Suppressor macrophage (primary cell): ENCODE results near the gene ARL4D.
"Not testable (repeated sequence)": the region's sequence is repeated elsewhere in the genome, so short reads cannot be mapped to it uniquely, and the experiment has no call there.

Experiments used
- DNase-seq, 4 experiments: peaks; one replicate each; pipeline ENCODE4 v3.0.0-alpha.2; 2020 to 2022

ARL4D gene

GRCh38 chr17:43395165-43395564 is 3.6 kb upstream of the ARL4D start:
- no peak for DNase-seq

DNA sequence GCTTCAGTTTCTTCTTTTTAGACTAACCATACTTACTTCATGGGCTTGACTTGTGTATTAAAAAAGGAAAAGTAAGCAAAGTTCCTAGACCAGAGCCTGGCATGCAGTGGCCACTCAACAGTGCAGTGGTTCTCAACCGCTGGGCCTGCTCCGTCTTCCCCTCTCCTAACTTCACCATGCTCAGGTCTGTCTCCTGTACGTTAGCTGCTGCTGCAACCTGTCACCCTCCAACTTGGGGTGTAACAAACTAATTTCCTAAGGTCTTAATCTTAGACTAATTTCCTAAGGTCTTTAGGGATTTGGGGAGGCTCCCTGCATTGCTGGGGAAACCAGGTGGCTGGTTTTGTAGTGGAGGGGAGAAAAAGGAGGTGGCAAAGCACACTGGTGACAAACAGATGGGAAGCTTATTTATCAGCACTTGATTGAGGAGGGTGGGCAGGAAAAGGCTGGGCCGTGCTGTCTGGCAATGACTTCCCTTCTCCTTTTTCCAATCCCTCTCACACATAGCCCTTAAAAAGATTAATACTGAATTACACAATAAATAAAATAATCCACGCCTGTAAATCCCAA is 2.2 kb upstream of the ARL4D start:
- peak in 3 of 4 experiments; percentile 10 to 28 (median 24) for DNase-seq

GRCh38 chr17:43399839-43400328 is 1.1 kb downstream of the ARL4D start:
- DNase-seq: no peak

GRCh38 chr17:43400943-43401717 is 2.3 kb downstream of the ARL4D start:
- peak in 2 of 4 experiments; percentile 12 to 14 for DNase-seq

DNA sequence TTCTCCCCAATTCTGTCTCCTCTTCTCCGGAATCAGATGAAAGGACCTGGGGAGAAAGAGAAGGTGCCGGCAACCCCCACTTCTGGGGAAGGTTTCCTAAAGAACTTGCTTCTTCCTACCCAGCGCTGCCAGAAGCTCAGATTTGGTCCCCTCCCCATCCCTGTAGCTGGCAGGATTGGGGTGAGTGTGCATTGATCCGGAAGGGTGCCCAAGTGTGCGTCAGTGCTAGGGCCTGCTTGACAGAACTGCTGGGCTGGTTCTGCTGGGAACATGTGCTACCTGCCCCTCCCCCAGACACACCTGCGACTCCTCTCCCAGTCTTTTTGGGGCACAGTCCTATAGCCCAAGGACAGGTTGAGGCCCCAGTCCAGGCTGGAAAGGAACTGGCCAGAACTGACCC is 3.3 kb downstream of the ARL4D start:
- DNase-seq: no peak

GRCh38 chr17:43402567-43402966 is 3.8 kb downstream of the ARL4D start:
- DNase-seq: no peak

DNA sequence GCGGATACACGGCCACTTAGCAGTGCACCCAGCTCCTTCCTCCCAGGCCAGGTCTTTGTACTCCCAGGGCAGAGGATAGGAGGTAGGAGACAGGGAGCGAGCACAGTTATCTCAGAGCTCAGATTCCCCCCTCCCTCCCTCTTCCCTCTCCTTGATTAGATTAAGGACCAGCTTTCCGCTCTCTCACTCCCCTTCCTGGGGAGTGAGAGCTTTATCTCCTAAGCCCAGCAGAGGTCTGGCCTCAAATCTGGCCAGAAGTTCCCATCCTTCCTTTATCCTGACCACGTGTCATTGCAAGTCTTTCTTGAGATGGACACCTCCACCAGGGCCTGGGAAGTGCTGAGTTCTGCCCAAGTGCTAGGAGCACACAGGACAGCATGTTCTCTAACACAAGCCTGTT is 5.1 kb downstream of the ARL4D start:
- no peak for DNase-seq

DNA sequence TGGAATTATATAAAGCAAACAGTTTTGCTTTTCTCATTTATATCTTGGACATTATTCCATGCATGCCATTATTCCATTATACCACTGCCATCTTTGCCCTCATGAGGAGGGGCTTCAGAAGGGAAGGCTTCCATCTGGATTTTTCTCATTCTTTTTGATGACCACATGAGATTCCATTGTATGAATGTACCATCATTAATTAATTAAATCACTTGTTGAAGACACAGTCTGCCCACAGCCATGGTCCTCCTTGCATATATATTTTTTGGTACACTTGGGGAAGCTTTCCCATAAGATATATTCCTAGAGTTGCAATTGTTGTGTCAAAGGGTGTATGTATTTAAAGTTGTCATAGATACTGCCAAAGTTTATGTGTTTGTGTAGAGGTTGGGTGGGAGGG is 7.1 kb downstream of the ARL4D start:
- DNase-seq: peak in 1 of 4 experiments; percentile 23

DNA sequence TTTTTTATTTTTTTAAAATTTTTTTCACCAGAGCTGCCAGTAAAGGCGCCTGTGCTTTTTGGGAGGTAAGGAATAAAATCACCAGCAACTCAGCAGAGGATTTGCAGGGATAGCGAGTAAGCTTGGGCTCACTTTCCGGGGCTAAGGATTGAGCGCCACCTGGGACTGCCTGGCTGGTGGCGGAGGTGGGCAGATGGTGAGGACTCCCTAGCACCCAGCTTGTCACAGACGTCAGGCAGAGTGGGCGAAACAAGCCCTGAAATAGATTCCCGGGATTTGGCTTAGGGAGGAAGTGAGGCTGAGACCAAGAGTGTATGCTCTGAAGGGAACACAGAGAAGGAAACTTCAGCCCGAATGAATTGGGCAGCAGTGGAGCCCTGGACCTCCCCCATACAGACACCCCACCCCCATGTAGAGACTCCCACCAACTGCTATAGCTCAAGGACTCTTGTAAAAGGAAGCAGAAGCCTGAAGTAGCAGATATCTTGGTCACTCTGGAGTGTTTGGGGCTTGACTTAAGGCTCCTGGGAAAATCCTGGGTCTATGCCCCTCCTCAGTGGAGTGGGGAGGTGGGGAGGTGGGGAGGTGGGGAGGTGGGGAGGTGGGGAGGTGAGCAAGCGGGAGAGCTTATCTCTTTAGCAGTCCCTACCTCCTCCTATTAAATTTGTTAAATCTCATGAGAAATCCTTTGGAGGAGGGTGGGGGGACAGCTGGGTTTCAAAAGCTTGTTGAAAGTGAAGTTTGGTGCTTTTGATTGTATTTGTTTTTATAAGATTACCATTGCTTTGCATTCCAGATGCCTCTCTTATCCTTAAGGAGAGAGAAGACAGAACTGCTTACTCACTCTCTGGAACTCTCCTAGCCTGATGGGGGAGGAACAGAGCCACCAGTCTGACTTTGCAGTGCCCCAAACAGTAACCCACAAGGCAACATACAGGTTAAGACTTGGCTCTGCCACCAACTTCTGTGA is 8.2 kb downstream of the ARL4D start:
- DNase-seq: no peak

DNA sequence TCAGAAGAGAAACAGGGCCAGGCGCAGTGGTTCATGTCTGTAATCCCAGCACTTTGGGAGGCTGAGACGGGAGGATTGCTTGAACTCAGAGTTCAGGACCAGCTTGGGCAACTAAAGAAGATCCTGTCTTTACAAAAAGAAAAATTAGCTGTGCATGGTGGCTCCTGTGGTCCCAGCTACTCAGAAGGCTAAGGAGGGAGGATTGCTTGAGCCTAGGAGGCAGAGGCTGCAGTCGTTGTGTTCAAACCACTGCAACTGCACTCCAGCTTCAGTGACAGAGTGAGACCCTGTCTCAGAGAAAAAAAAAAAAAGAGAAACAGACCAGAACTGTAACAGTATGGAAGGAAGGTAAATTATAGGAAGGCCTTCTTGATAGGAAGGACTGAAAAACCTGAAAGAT is 10.3 kb downstream of the ARL4D start:
- DNase-seq: no peak

- no peak for DNase-seq
These were observed 12.0 kb downstream of the ARL4D start for GRCh38 chr17:43410557-43411368.

DNA sequence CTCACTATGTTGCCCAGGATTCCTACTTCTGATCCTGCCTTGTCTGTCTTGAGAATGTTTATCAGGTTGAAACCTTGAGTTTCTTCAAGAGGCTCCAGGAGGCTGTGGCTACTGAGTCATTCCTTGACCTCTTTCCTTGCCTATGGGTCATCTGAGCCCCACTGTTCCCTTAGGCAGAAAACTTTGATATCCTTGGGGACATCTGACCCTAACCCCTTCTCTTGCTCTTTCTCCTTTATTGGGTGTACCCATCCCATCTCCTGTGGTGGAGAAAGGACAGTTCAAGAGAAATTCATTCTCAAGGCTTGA is 12.5 kb downstream of the ARL4D start:
- no peak for DNase-seq

DNA sequence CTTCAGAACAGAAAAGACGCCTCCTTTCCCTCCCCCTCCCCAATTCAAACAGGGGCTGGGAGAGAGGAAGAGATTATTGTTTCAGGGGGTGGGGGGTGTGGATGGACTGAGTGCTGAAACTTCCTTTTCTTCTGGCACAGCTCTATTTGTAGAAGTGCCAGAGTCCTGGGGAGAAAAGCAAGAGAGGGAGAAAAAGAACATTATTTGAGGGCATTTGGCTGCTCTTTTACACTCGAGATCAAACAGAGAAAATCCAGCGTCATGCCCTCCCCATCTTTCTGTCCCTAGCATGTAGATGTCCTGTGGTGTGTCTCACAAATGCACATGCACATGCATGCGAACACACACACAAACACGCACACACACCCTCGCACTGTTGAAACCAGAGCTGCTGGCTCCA is 13.0 kb downstream of the ARL4D start:
- no peak for DNase-seq

GRCh38 chr17:43412166-43412565 is 13.4 kb downstream of the ARL4D start:
- DNase-seq: no peak

DNA sequence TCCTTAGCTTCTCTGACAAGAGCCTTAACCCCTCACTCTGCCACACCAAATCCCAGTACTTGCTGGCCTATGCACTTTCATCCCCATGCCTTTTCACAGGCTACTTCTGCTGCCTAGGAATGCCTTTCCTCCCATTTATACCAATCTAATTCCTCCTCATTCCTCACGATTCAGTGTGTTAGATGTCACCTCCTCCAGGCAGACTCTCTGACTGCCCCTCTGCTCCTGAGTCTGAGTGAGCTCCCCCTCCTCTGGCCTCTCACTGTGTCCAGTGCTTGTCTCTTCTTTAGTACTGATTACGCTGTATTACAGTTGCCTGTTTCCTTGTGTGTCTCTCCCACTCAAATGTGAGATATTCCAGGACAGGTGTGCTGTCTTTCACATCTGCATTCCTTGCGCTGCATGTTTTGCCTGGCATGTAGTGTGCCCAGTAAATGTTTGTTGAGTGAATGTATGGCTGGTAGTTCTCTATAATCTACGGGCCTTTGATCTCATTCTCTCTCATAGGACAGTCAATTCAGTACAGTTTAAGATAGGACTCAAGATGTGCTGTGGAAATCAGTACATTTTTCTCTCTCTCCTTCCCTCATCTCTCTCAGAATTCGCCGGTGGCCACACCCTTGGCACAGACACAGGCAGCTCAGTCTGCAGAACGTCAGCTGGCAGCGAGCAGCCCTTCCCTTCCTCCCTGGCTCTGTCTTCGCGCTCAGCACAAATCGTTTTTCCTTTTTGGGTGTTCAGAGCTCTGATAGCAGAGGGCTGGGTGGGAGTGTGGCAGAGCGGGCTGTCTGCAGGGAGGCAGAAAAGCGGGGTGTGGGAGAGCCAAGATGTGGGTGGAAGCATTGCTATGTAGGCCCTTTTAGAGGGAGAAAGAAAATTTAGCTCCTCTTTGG is 18.5 kb downstream of the ARL4D start:
- DNase-seq: peak in 2 of 4 experiments; percentile 13 to 18

- peak; percentile 76 to 91 (median 85) for DNase-seq
These were observed 19.9 kb downstream of the ARL4D start for GRCh38 chr17:43418441-43419374.

DNA sequence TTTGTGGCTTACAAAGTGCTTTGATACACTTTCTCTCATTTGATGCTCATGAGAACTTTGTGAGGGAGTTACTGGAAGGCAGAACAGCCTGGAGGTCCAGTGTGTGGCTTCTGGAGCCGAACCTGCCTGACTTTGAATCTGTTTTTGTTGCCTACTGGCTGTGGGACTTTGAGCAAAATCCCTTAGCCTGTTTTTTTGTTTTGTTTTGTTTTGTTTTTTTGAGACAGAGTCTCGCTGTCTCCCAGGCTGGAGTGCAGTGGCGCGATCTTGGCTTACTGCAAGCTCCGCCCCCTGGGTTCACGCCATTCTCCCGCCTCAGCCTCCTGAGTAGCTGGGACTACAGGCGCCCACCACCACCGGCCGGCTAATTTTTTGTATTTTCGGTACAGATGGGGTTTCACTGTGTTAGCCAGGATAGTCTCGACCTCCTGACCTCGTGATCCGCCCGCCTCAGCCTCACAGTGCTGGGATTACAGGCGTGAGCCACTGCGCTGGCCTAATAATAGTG is 20.6 kb downstream of the ARL4D start:
- not testable (repeated sequence) for DNase-seq

GRCh38 chr17:43423777-43424455 is 25.1 kb downstream of the ARL4D start:
- no peak for DNase-seq

DNA sequence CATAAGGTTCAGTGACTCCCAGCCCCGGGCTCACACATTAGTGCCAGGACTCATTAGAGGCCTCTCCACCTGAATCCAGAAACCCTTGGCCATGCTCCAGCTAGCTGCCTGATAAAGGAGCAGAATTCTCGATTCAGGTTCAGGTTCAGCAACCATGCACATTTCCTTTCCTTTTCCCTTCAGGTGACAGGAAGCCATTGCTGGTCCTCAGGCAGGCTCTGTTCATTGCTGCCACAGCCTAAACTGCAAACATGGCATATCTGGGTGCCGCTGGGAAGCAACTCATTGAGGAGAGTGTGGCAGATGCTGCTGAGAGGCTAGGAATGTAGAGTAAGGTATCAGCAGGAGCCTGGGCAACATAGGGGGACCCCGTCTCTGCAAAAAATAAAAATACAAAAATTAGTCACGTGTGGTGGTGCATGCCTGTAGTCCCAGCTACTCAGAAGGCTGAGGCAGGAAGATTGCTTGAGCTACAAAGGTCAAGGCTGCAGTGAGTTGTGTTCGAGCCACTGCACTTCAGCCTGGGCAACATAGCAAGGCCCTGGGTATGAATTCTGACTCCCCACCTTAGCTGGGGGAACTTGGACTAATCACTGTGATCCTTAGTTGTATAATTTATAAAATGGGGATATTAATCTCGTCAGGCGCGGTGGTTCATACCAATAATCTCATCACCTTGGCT is 28.7 kb downstream of the ARL4D start:
- no peak for DNase-seq
